ENCODE data around the gene S100A10.

- TF ChIP-seq, protein P1, sequence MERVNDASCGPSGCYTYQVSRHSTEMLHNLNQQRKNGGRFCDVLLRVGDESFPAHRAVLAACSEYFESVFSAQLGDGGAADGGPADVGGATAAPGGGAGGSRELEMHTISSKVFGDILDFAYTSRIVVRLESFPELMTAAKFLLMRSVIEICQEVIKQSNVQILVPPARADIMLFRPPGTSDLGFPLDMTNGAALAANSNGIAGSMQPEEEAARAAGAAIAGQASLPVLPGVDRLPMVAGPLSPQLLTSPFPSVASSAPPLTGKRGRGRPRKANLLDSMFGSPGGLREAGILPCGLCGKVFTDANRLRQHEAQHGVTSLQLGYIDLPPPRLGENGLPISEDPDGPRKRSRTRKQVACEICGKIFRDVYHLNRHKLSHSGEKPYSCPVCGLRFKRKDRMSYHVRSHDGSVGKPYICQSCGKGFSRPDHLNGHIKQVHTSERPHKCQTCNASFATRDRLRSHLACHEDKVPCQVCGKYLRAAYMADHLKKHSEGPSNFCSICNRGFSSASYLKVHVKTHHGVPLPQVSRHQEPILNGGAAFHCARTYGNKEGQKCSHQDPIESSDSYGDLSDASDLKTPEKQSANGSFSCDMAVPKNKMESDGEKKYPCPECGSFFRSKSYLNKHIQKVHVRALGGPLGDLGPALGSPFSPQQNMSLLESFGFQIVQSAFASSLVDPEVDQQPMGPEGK (CRISPR knock-in tag; IDR thresholded peaks at IDR 0.05; ENCODE audit: borderline replicate concordance) = no peak
- TF ChIP-seq SNAI2 (CRISPR knock-in tag; IDR thresholded peaks at IDR 0.05) = no peak
- TF ChIP-seq TCF4 (CRISPR knock-in tag; IDR thresholded peaks at IDR 0.05; ENCODE audit: borderline replicate concordance) = no peak
These were observed 13.1 kb downstream of the S100A10 start for GRCh38 chr1:151980287-151981177.
